Testis (tissue), 3 donors: ENCODE measurements around the gene CD9. TPM values are rescaled to one million over a fixed set of nuclear protein-coding genes. Genes with fewer than 3 reads are reported as not detected.

Experiments
- DNase-seq: peaks from one replicate; pipeline ENCODE4 v3.0.0-alpha.2; 2019
- H3K27ac ChIP-seq, 2 donors: fragments of 200-600 bp; sonication (generic); one replicate each; pipeline ENCODE4 v1.5.1; 2019
- H3K27me3 ChIP-seq: fragments of 200-600 bp; sonication (generic); one replicate; pipeline ENCODE4 v1.5.1; 2019
- H3K36me3 ChIP-seq: fragments of 200-600 bp; sonication (generic); one replicate; pipeline ENCODE4 v1.5.1; 2017; ENCODE audit warnings: low read depth; ENCODE audit errors: missing control alignments
- H3K4me1 ChIP-seq: fragments of 200-600 bp; sonication (generic); one replicate; pipeline ENCODE4 v1.5.1; 2019
- H3K4me3 ChIP-seq, 2 donors: fragments of 200-600 bp; sonication (generic); one replicate each; pipeline ENCODE4 v1.5.1; 2017 to 2019
- H3K9me3 ChIP-seq: fragments of 200-600 bp; sonication (generic); one replicate; pipeline ENCODE4 v1.5.1; 2017
- CTCF ChIP-seq, 3 experiments: fragments of 450-650 bp in 2 of 3; fragments of 200-600 bp in 1 of 3; sonication (generic) in 1 of 3; IDR thresholded peaks; one replicate each; pipeline ENCODE4 v1.5.1; 2016 to 2019; ENCODE audit warnings: antibody characterized with exemption in 3 of 3, mild to moderate bottlenecking in 2 of 3, moderate library complexity in 1 of 3
- POLR2A ChIP-seq: fragments of 450-650 bp; IDR thresholded peaks from one replicate; pipeline ENCODE4 v1.6.1; 2017; ENCODE audit warnings: antibody characterized with exemption, mild to moderate bottlenecking, moderate library complexity
- WGBS, 2 donors: methylation state at CpG; one replicate each; pipeline ENCODE4 v1.1.5; 2018; 5-methylcytosine and 5-hydroxymethylcytosine counted together
- intact Hi-C: fragments of 100-400 bp; cut with DNase I; formaldehyde crosslinking; loops from one replicate; pipeline ENCODE4 v1.15.1; 2023; ENCODE audit warnings: low total_unique reads
- polyA plus RNA-seq: library from polyadenylated mRNA; stranded (reverse); fragments of 350-450 nt; fragmentation: Illumina TruSeq; extraction: RNeasy Lipid Tissue Mini Kit (QIAGEN cat#74804); gene quantifications from one replicate; pipeline ENCODE4 v1.2.3, GENCODE V29; 2014; ENCODE audit warnings: low read depth, low replicate concordance; ENCODE audit not compliant: insufficient read depth
- total RNA-seq, 2 donors: library from RNA; depleted of rRNA; stranded (reverse); fragments of >200 nt; gene quantifications; one replicate each; pipeline ENCODE4 v1.2.3, GENCODE V29; 2016

Gene CD9
- total and polyA plus RNA-seq, 3 donors from 2014 or later, result 31.2 to 94.2 (median 53.1) TPM

GRCh38 chr12:6212086-6212485 lies 11.9 kb downstream of the CD9 start:
- Histone ChIP-seq H3K36me3 (no peaks in the 10 kb centered on the region), H3K27me3 (no peaks in the 10 kb centered on the region), H3K27ac (no peak overlapping the region), H3K4me3 (no peak overlapping the region), H3K9me3 (no peaks in the 10 kb centered on the region), H3K4me1 (no peaks in the 10 kb centered on the region)
- TF ChIP-seq CTCF (IDR thresholded peaks at IDR 0.05) (no peak), POLR2A (no peak)
- DNase-seq, result no peak
- intact Hi-C loops, result no loop called here
- WGBS, 2 donors, result 88 to 90% methylated on average over 7 of the region's 7 CpGs

GRCh38 chr12:6213969-6214368 lies 13.8 kb downstream of the CD9 start:
- Histone ChIP-seq H3K27me3 (no peaks in the 10 kb centered on the region), H3K4me3 (no peak overlapping the region), H3K4me1 (no peaks in the 10 kb centered on the region), H3K9me3 (no peaks in the 10 kb centered on the region), H3K27ac (no peak overlapping the region), H3K36me3 (no peaks in the 10 kb centered on the region)
- DNase-seq, result no peak
- no peak for TF ChIP-seq POLR2A
- no peak for TF ChIP-seq CTCF (IDR thresholded peaks at IDR 0.05)
- WGBS, 2 donors, result 82 to 88% methylated on average over 6 of the region's 6 CpGs
- intact Hi-C loops, result no loop called here

GRCh38 chr12:6214633-6215032 lies 14.4 kb downstream of the CD9 start:
- no peak for TF ChIP-seq POLR2A
- no peak for TF ChIP-seq CTCF (IDR thresholded peaks at IDR 0.05)
- H3K4me1 ChIP-seq, result no peaks in the 10 kb centered on the region
- DNase-seq, result no peak
- no peaks in the 10 kb centered on the region for H3K27me3 ChIP-seq
- no peak overlapping the region for H3K4me3 ChIP-seq
- WGBS, 2 donors, result 87 to 92% methylated on average over 4 to 7 of the region's 7 CpGs
- no peak overlapping the region for H3K27ac ChIP-seq
- intact Hi-C loops, result no loop called here
- no peaks in the 10 kb centered on the region for H3K36me3 ChIP-seq
- H3K9me3 ChIP-seq, result no peaks in the 10 kb centered on the region

- WGBS, 2 donors, result 92 to 93% methylated on average over 8 to 10 of the region's 10 CpGs
- H3K4me1 ChIP-seq, result no peaks in the 10 kb centered on the region
- H3K27ac ChIP-seq, result no peak overlapping the region
- DNase-seq, result no peak
- no peak overlapping the region for H3K4me3 ChIP-seq
- no peaks in the 10 kb centered on the region for H3K9me3 ChIP-seq
- TF ChIP-seq POLR2A (no peak), CTCF (IDR thresholded peaks at IDR 0.05) (no peak)
- no peaks in the 10 kb centered on the region for H3K27me3 ChIP-seq
- no peaks in the 10 kb centered on the region for H3K36me3 ChIP-seq
- intact Hi-C loops, result no loop called here
These were observed 15.1 kb downstream of the CD9 start for GRCh38 chr12:6215120-6215807.

GRCh38 chr12:6215932-6216494 lies 15.8 kb downstream of the CD9 start:
- peak; percentile 37 for DNase-seq
- no peaks in the 10 kb centered on the region for H3K9me3 ChIP-seq
- no peak overlapping the region for H3K4me3 ChIP-seq
- 62 to 70% methylated on average over 5 of the region's 5 CpGs for WGBS, 2 donors
- TF ChIP-seq POLR2A (no peak), CTCF (IDR thresholded peaks at IDR 0.05) (no peak)
- H3K27ac ChIP-seq, result no peak overlapping the region
- intact Hi-C loops, result no loop called here
- H3K27me3 ChIP-seq, result no peaks in the 10 kb centered on the region
- H3K36me3 ChIP-seq, result no peaks in the 10 kb centered on the region
- H3K4me1 ChIP-seq, result peaks cover 4% of the 10 kb centered on the region
